H1 (cell line): ENCODE measurements around the gene COL19A1. TPM values are rescaled to one million over a fixed set of nuclear protein-coding genes. Genes with fewer than 3 reads are reported as not detected.

ENCODE experiments used
- EZH2 ChIP-seq: fragments of 200-600 bp; sonication (generic); IDR thresholded peaks from 2 replicates; pipeline ENCODE4 v1.7.1; 2012; ENCODE audit warnings: low read depth, mild to moderate bottlenecking, moderate library complexity, low read length, inconsistent platforms; ENCODE audit not compliant: severe bottlenecking
- JUN ChIP-seq: IDR thresholded peaks from 2 replicates; pipeline ENCODE4 v1.6.1; 2011; ENCODE audit warnings: low read depth, mild to moderate bottlenecking, improper control_type of control experiment, low read length
- KDM4A ChIP-seq: IDR thresholded peaks from one replicate; pipeline ENCODE4 v1.7.1; 2012; ENCODE audit warnings: low read depth, mild to moderate bottlenecking, moderate library complexity, low read length, inconsistent platforms; ENCODE audit not compliant: severe bottlenecking
- POLR2AphosphoS5 ChIP-seq: IDR thresholded peaks from 2 replicates; pipeline ENCODE4 v1.6.1; 2011; ENCODE audit warnings: low read depth, low read length
- polyA plus RNA-seq, 7 experiments: library from polyadenylated mRNA; depleted of rRNA in 3 of 7; stranded (reverse) in 5 of 7; unstranded in 2 of 7; fragments of >200 nt in 5 of 7; fragments of 200-250 nt in 2 of 7; gene quantifications; 1 replicate in 5 of 7; 2 replicates in 1 of 7; 4 replicates in 1 of 7; pipeline versions ENCODE4 v1.2.1 to v1.2.3, GENCODE V29; 2011 to 2013; ENCODE audit warnings: missing spikeins in 2 of 7, mixed read lengths in 2 of 7
- total RNA-seq: library from RNA; stranded (reverse); fragmentation: NEBNext Ultra II Directional; extraction: Animal tissue kit (Norgen Biotek cat#: 25700); gene quantifications from 2 replicates; pipeline ENCODE4 v1.2.1, GENCODE V29; 2021
- TF ChIP-seq, protein P1 (sequence below): fragments of 300-600 bp; sonication (generic); IDR thresholded peaks from 2 replicates; pipeline ENCODE4 v1.7.1; 2012; ENCODE audit warnings: low read length, moderate library complexity, mild to moderate bottlenecking, inconsistent platforms; ENCODE audit not compliant: insufficient replicate concordance

The COL19A1 gene
- total and polyA plus RNA-seq, 2 of the 8 experiments (the other 6 are each of a cell fraction or from before 2014, with no cell fraction given), result not detected

DNA sequence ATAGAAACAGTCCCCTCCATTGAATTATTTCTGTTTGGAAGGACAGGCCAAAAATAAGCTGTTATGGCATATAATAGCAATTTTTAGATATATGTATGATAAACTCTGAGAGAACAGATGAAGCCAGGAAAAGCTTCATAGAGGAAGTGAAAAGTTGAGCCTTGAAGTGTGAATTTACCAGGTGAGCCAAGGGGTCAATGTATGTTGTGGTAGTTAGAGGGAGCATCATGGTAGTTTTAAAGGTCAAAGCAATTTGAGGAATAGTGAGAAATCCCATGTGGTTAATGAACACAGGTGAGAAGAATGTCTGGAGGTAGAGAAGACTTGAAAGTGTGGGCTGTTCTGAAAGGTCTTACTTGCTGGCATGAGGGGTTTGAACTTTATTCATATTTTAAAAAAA is 47.0 kb downstream of the COL19A1 start (continued):
- TF ChIP-seq, protein P1, sequence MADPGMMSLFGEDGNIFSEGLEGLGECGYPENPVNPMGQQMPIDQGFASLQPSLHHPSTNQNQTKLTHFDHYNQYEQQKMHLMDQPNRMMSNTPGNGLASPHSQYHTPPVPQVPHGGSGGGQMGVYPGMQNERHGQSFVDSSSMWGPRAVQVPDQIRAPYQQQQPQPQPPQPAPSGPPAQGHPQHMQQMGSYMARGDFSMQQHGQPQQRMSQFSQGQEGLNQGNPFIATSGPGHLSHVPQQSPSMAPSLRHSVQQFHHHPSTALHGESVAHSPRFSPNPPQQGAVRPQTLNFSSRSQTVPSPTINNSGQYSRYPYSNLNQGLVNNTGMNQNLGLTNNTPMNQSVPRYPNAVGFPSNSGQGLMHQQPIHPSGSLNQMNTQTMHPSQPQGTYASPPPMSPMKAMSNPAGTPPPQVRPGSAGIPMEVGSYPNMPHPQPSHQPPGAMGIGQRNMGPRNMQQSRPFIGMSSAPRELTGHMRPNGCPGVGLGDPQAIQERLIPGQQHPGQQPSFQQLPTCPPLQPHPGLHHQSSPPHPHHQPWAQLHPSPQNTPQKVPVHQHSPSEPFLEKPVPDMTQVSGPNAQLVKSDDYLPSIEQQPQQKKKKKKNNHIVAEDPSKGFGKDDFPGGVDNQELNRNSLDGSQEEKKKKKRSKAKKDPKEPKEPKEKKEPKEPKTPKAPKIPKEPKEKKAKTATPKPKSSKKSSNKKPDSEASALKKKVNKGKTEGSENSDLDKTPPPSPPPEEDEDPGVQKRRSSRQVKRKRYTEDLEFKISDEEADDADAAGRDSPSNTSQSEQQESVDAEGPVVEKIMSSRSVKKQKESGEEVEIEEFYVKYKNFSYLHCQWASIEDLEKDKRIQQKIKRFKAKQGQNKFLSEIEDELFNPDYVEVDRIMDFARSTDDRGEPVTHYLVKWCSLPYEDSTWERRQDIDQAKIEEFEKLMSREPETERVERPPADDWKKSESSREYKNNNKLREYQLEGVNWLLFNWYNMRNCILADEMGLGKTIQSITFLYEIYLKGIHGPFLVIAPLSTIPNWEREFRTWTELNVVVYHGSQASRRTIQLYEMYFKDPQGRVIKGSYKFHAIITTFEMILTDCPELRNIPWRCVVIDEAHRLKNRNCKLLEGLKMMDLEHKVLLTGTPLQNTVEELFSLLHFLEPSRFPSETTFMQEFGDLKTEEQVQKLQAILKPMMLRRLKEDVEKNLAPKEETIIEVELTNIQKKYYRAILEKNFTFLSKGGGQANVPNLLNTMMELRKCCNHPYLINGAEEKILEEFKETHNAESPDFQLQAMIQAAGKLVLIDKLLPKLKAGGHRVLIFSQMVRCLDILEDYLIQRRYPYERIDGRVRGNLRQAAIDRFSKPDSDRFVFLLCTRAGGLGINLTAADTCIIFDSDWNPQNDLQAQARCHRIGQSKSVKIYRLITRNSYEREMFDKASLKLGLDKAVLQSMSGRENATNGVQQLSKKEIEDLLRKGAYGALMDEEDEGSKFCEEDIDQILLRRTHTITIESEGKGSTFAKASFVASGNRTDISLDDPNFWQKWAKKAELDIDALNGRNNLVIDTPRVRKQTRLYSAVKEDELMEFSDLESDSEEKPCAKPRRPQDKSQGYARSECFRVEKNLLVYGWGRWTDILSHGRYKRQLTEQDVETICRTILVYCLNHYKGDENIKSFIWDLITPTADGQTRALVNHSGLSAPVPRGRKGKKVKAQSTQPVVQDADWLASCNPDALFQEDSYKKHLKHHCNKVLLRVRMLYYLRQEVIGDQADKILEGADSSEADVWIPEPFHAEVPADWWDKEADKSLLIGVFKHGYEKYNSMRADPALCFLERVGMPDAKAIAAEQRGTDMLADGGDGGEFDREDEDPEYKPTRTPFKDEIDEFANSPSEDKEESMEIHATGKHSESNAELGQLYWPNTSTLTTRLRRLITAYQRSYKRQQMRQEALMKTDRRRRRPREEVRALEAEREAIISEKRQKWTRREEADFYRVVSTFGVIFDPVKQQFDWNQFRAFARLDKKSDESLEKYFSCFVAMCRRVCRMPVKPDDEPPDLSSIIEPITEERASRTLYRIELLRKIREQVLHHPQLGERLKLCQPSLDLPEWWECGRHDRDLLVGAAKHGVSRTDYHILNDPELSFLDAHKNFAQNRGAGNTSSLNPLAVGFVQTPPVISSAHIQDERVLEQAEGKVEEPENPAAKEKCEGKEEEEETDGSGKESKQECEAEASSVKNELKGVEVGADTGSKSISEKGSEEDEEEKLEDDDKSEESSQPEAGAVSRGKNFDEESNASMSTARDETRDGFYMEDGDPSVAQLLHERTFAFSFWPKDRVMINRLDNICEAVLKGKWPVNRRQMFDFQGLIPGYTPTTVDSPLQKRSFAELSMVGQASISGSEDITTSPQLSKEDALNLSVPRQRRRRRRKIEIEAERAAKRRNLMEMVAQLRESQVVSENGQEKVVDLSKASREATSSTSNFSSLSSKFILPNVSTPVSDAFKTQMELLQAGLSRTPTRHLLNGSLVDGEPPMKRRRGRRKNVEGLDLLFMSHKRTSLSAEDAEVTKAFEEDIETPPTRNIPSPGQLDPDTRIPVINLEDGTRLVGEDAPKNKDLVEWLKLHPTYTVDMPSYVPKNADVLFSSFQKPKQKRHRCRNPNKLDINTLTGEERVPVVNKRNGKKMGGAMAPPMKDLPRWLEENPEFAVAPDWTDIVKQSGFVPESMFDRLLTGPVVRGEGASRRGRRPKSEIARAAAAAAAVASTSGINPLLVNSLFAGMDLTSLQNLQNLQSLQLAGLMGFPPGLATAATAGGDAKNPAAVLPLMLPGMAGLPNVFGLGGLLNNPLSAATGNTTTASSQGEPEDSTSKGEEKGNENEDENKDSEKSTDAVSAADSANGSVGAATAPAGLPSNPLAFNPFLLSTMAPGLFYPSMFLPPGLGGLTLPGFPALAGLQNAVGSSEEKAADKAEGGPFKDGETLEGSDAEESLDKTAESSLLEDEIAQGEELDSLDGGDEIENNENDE, result no peak
- TF ChIP-seq KDM4A (no peak), JUN (no peak), POLR2AphosphoS5 (no peak), EZH2 (no peak)
